RWPE1 (cell line): ENCODE results near the gene EFCAB10.

Experiments used
- CTCF ChIA-PET: fragments of 350-600 bp; sonication (Branson Sonifier 250); formaldehyde crosslinking; extraction: SDS; loops from one replicate; lab custom pipeline; 2021; lab: Yijun Ruan, JAX
- POLR2A ChIA-PET: fragments of 400-600 bp; formaldehyde crosslinking; extraction: SDS; loops from one replicate; lab custom pipeline; 2020; ENCODE audit warnings: antibody characterized with exemption; ENCODE audit not compliant: low non-redundant PET; lab: Yijun Ruan, JAX
- DNase-seq: peaks from one replicate; pipeline ENCODE4 v3.0.0; 2012; ENCODE audit warnings: low spot score
- H3K27ac ChIP-seq: fragments of 450-650 bp; 2 replicates; pipeline ENCODE4 v1.5.1; 2017
- TF ChIP-seq, protein P1 (sequence below): fragments of 450-650 bp; conservative IDR thresholded peaks from 2 replicates; pipeline ENCODE4 v1.5.1; 2017; ENCODE audit warnings: low read depth, mild to moderate bottlenecking

EFCAB10 gene

DNA sequence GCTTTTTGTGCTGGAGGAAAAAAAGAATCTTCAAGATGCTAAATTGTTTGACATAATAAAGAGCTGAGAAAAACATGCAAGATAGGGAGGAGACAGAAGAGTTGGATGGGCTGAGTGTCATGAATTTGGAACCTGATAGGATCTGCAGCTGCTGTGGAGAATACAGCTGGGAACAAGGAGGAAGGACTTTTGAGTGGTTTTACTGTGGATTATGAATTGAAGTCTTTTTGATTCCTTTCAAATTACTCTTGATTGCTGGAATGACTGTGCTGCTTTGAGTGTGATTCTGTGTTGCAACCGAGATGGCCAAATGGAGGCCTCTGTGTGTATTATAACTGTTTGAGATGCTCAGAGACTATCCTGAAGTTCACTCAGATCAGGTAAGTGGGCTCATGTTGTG is 4.0 kb downstream of the EFCAB10 start:
- no peak overlapping the region for H3K27ac ChIP-seq
- DNase-seq = no peak
- TF ChIP-seq, protein P1, sequence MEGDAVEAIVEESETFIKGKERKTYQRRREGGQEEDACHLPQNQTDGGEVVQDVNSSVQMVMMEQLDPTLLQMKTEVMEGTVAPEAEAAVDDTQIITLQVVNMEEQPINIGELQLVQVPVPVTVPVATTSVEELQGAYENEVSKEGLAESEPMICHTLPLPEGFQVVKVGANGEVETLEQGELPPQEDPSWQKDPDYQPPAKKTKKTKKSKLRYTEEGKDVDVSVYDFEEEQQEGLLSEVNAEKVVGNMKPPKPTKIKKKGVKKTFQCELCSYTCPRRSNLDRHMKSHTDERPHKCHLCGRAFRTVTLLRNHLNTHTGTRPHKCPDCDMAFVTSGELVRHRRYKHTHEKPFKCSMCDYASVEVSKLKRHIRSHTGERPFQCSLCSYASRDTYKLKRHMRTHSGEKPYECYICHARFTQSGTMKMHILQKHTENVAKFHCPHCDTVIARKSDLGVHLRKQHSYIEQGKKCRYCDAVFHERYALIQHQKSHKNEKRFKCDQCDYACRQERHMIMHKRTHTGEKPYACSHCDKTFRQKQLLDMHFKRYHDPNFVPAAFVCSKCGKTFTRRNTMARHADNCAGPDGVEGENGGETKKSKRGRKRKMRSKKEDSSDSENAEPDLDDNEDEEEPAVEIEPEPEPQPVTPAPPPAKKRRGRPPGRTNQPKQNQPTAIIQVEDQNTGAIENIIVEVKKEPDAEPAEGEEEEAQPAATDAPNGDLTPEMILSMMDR = no peak
- CTCF ChIA-PET = interaction anchor here (0.6 kb wide), 1 partner anchor 126 kb away, joined by 3 read pairs; no protein-coding TSS in a partner anchor
- POLR2A ChIA-PET = no interaction called here

DNA sequence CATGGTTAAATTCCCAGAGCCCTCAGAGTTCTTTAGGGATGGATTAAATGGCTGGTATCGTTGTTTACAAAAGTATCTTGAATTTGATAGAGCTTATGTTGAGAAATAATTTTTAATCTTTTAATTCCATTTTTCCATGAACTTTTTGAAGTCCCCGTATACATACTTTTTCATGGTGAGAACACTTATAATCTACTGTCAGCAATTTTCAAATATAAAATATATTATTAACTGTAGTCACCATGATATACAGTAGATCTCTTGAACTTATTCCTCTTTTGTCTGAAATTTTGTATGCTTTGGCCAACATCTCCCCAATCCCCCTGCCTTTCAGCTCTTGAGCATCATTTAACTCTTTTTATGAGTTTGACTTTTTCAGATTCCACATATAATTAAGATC is 9.4 kb downstream of the EFCAB10 start:
- TF ChIP-seq, protein P1 = no peak
- ChIA-PET CTCF (interaction anchor here (0.7 kb wide), 1 partner anchor 471 kb away, joined by 3 read pairs; no protein-coding TSS in a partner anchor), POLR2A (no interaction called here)
- DNase-seq = no peak
- no peak overlapping the region for H3K27ac ChIP-seq

DNA sequence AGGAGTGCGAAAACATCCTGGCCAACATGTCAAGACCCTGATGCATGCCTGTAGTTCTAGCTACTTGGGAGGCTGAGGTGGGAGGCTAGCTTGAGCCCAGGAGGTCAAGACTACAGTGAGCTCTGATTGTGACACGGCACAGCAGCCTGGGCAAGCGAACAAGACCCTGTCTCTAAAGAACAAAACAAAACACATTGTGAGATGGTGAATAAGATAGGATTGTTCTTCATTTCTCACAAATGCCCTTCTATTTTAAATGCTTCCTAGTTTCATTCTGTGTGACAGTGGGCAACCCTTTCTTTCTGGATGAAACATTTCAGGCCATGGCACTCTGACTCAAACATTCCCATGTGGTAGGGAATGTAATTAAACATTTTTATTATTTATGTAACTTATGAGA is 13.5 kb downstream of the EFCAB10 start:
- no peak overlapping the region for H3K27ac ChIP-seq
- CTCF ChIA-PET = interaction anchor here (0.6 kb wide), 1 partner anchor 527 kb away, joined by 3 read pairs; no protein-coding TSS in a partner anchor
- DNase-seq = no peak
- TF ChIP-seq, protein P1 = no peak
- POLR2A ChIA-PET = no interaction called here

DNA sequence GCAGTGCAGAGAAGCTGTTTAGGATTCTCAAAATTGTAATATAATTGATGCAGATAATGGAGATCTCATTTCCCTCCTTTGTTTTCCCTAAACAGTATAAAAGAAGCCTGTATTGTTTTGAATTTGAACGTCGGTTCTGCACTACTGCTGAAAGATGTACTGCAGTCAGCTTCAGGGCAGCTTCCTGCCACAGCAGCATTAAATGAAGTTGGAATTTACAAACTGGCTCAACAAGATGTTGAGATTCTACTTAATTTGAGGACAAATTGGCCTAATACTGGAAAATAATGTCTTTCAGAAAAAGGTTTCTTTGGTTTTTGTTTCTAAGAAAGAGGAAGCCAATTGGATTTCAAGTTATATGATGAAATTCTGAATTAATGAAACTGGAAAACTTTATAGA is 14.3 kb downstream of the EFCAB10 start:
- CTCF ChIA-PET = interaction anchor here (0.7 to 1.1 kb wide), 3 partner anchors 22 to 475 kb away, joined by 6 to 10 read pairs (median 9); no protein-coding TSS in a partner anchor
- POLR2A ChIA-PET = no interaction called here
- TF ChIP-seq, protein P1 = no peak
- DNase-seq = no peak
- H3K27ac ChIP-seq = no peak overlapping the region

DNA sequence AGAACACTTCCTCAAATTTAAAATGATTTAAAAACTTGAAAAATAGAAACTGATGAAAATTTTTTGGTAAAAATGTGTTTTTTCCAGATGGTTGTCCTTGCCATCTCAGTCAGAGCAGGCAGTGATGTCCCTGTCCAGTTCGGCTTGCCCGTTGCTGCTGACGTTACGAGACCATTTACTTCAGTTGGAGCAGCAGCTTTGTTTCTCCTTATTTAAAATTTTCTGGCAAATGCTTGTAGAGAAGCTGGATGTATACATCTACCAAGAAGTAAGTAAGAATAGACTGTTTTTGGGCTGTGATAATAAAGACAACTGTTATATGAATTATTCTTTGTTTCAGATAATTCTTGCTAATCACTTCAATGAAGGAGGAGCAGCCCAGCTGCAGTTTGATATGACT is 16.1 kb downstream of the EFCAB10 start:
- ChIA-PET CTCF (interaction anchor here (0.5 to 0.7 kb wide), 2 partner anchors 20 to 1586 kb away, joined by 4 read pairs; no protein-coding TSS in a partner anchor), POLR2A (no interaction called here)
- no peak overlapping the region for H3K27ac ChIP-seq
- no peak for DNase-seq
- TF ChIP-seq, protein P1 = no peak

DNA sequence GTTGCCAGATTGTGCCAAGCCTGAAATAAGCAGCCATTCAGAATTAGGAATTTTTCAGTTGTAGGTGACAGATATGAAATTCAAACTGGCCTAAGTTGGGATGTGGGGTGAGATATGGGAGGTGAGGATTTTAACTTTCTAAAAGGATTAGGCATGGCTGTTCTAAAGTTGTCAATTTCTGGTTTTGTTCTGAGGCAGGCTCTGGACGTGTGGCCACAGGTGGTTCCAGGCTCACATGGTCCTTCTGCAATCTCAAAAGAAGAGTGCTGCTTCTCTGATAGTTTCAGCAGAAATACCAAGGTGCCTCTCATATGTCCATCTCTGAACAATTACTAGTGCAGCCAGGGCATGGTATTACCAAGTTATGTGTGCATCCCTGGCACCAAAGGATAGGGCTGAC is 21.4 kb downstream of the EFCAB10 start:
- TF ChIP-seq, protein P1 = no peak
- H3K27ac ChIP-seq = no peak overlapping the region
- CTCF ChIA-PET = no interaction called here
- POLR2A ChIA-PET = no interaction called here
- DNase-seq = no peak
